BE2C (cell line): ENCODE results near the gene GPRC5B.

Source experiments
- DNase-seq: peaks from one replicate; pipeline ENCODE4 v3.0.0-alpha.2; 2020
- H3K27me3 ChIP-seq: fragments of 250-450 bp; sonication (Bioruptor Pico); 2 replicates; pipeline ENCODE4 v1.5.1; 2020; ENCODE audit warnings: mild to moderate bottlenecking
- H3K36me3 ChIP-seq: fragments of 250-450 bp; sonication (Bioruptor Pico); 2 replicates; pipeline ENCODE4 v1.5.1; 2020; ENCODE audit warnings: mild to moderate bottlenecking
- H3K4me1 ChIP-seq: fragments of 250-450 bp; sonication (Bioruptor Pico); 2 replicates; pipeline ENCODE4 v1.5.1; 2020
- H3K4me3 ChIP-seq: 2 replicates; pipeline ENCODE4 v1.5.1; 2011; ENCODE audit warnings: low read depth, low read length
- H3K9me3 ChIP-seq: fragments of 250-450 bp; sonication (Bioruptor Pico); 2 replicates; pipeline ENCODE4 v1.5.1; 2020
- CTCF ChIP-seq: IDR thresholded peaks from 2 replicates; pipeline ENCODE4 v1.5.1; 2012; ENCODE audit warnings: mild to moderate bottlenecking, low read depth, low read length

The GPRC5B gene

GRCh38 chr16:19851476-19851875 is 33.2 kb downstream of the GPRC5B start:
- no peak overlapping the region for H3K4me3 ChIP-seq
- no peak for TF ChIP-seq CTCF

GRCh38 chr16:19850131-19850817 is 34.4 kb downstream of the GPRC5B start:
- Histone ChIP-seq H3K36me3 (no peaks in the 10 kb centered on the region; the same call in 1 of the 2 replicates), H3K9me3 (no peaks in the 10 kb centered on the region), H3K27me3 (no peaks in the 10 kb centered on the region), H3K4me1 (no peaks in the 10 kb centered on the region), H3K4me3 (no peak overlapping the region)
- no peak for DNase-seq
- TF ChIP-seq CTCF = no peak

More at GRCh38 chr16:19851476-19851875, 33.2 kb downstream of the GPRC5B start:
- no peaks in the 10 kb centered on the region for H3K27me3 ChIP-seq
- no peaks in the 10 kb centered on the region for H3K4me1 ChIP-seq
- H3K36me3 ChIP-seq = no peaks in the 10 kb centered on the region; the same call in 1 of the 2 replicates
- H3K9me3 ChIP-seq = no peaks in the 10 kb centered on the region
- no peak for DNase-seq

GRCh38 chr16:19848756-19849155 is 35.9 kb downstream of the GPRC5B start:
- no peaks in the 10 kb centered on the region for H3K27me3 ChIP-seq
- H3K4me1 ChIP-seq = no peaks in the 10 kb centered on the region
- no peaks in the 10 kb centered on the region for H3K9me3 ChIP-seq
- no peak overlapping the region for H3K4me3 ChIP-seq
- no peak for DNase-seq
- no peaks in the 10 kb centered on the region; the same call in 1 of the 2 replicates for H3K36me3 ChIP-seq
- no peak for TF ChIP-seq CTCF

GRCh38 chr16:19846436-19846835 is 38.2 kb downstream of the GPRC5B start:
- H3K27me3 ChIP-seq = no peaks in the 10 kb centered on the region
- H3K36me3 ChIP-seq = no peaks in the 10 kb centered on the region; the same call in 1 of the 2 replicates
- no peak for TF ChIP-seq CTCF
- no peak overlapping the region for H3K4me3 ChIP-seq
- DNase-seq = no peak
- no peaks in the 10 kb centered on the region for H3K4me1 ChIP-seq
- H3K9me3 ChIP-seq = no peaks in the 10 kb centered on the region

GRCh38 chr16:19844945-19845641 is 39.6 kb downstream of the GPRC5B start:
- TF ChIP-seq CTCF = no peak
- no peak for DNase-seq
- H3K4me3 ChIP-seq = no peak overlapping the region
- H3K36me3 ChIP-seq = no peaks in the 10 kb centered on the region
- H3K27me3 ChIP-seq = no peaks in the 10 kb centered on the region
- H3K9me3 ChIP-seq = no peaks in the 10 kb centered on the region
- H3K4me1 ChIP-seq = no peaks in the 10 kb centered on the region

- Histone ChIP-seq H3K9me3 (no peaks in the 10 kb centered on the region), H3K36me3 (no peaks in the 10 kb centered on the region), H3K4me3 (no peak overlapping the region), H3K27me3 (no peaks in the 10 kb centered on the region), H3K4me1 (no peaks in the 10 kb centered on the region)
- no peak for TF ChIP-seq CTCF
- DNase-seq = no peak
These were observed 41.3 kb downstream of the GPRC5B start for GRCh38 chr16:19843371-19843770.
